GM12878 (cell line): ENCODE data around the gene RYK. TPM values are rescaled to one million over a fixed set of nuclear protein-coding genes. Genes with fewer than 3 reads are reported as not detected.
"Not testable (repeated sequence)": the region's sequence is repeated elsewhere in the genome, so short reads cannot be mapped to it uniquely, and the experiment has no call there.

Source experiments
- ATAC-seq: fragments of 200-7000 bp; cut with Tn5 transposase; 3 replicates; pipeline ENCODE4 v1.9.1; 2020; ENCODE audit warnings: mild to moderate bottlenecking, moderate library complexity
- BruUV-seq: library from RNA; stranded (reverse); fragments of 400-500 nt; replicated peaks from 2 replicates; lab custom pipeline; 2021; lab: Mats Ljungman, UMichigan
- CTCF ChIA-PET: fragments of 300-600 bp; sonication (Branson Sonifier 250); formaldehyde crosslinking; extraction: SDS; loops from one replicate; lab custom pipeline; 2021; ENCODE audit warnings: inconsistent platforms; lab: Yijun Ruan, JAX
- POLR2A ChIA-PET: fragments of 350-600 bp; formaldehyde crosslinking; extraction: SDS; loops from one replicate; lab custom pipeline; 2021; ENCODE audit warnings: inconsistent platforms; lab: Charles Lee
- RAD21 ChIA-PET: fragments of 300-600 bp; sonication (Branson Sonifier 250); formaldehyde crosslinking; loops from one replicate; lab custom pipeline; 2023; ENCODE audit warnings: antibody characterized with exemption; ENCODE audit not compliant: unreplicated experiment; lab: Charles Lee
- SMC1A ChIA-PET: fragments of 300-600 bp; sonication (Branson Sonifier 250); formaldehyde crosslinking; loops from one replicate; lab custom pipeline; 2023; ENCODE audit not compliant: unreplicated experiment, uncharacterized antibody; lab: Charles Lee
- DNase-seq: peaks from one replicate; pipeline ENCODE4 v3.0.0-alpha.2; 2011; ENCODE audit warnings: low read depth, low spot score
- FAIRE-seq: peaks from 3 replicates; lab custom pipeline; 2011; peaks lifted over from hg19 to GRCh38; lab: Jason Lieb, UNC
- H2AFZ ChIP-seq: 2 replicates; pipeline ENCODE4 v1.6.0; 2011; ENCODE audit warnings: low read depth, low read length, control low read depth; ENCODE audit not compliant: control insufficient read depth
- H3K27ac ChIP-seq: 2 replicates; pipeline ENCODE4 v1.5.1; 2011; ENCODE audit warnings: control low read depth; ENCODE audit not compliant: control insufficient read depth, insufficient read depth
- H3K27me3 ChIP-seq, 2 experiments: replicated peaks in 1 of 2; 2 replicates each; pipeline versions ENCODE4 v1.6.0 to v1.6.1; 2011; ENCODE audit warnings: low read length in 1 of 2; ENCODE audit not compliant: control insufficient read depth in 2 of 2, insufficient read depth in 2 of 2
- H3K36me3 ChIP-seq, 2 experiments: 2 replicates each; pipeline ENCODE4 v1.5.1; 2011; ENCODE audit warnings: low read length in 1 of 2; ENCODE audit not compliant: control insufficient read depth in 2 of 2, insufficient read depth in 2 of 2
- H3K4me1 ChIP-seq: 2 replicates; pipeline ENCODE4 v1.6.1; 2011; ENCODE audit warnings: mild to moderate bottlenecking, low read length, moderate library complexity, mixed read lengths; ENCODE audit not compliant: control insufficient read depth, insufficient read depth
- H3K4me2 ChIP-seq: 2 replicates; pipeline ENCODE4 v1.6.0; 2011; ENCODE audit warnings: control low read depth; ENCODE audit not compliant: control insufficient read depth, insufficient read depth
- H3K4me3 ChIP-seq: fragments of 200-600 bp; sonication (generic); 2 replicates; pipeline ENCODE4 v1.5.1; 2016
- H3K79me2 ChIP-seq: 2 replicates; pipeline ENCODE4 v1.6.0; 2011; ENCODE audit warnings: low read length; ENCODE audit not compliant: control insufficient read depth, insufficient read depth
- H3K9ac ChIP-seq: 2 replicates; pipeline ENCODE4 v1.8.0; 2011; ENCODE audit warnings: low read length, control low read depth, mixed read lengths; ENCODE audit not compliant: control insufficient read depth, insufficient read depth
- H3K9me3 ChIP-seq: replicated peaks from 3 replicates; pipeline ENCODE4 v1.5.1; 2011; ENCODE audit warnings: mild to moderate bottlenecking, low read length; ENCODE audit not compliant: control insufficient read depth, insufficient read depth
- H4K20me1 ChIP-seq: 2 replicates; pipeline ENCODE4 v1.6.0; 2011; ENCODE audit not compliant: control insufficient read depth, insufficient read depth
- NFYB ChIP-seq: IDR thresholded peaks from 2 replicates; pipeline ENCODE4 v1.6.1; 2011; ENCODE audit warnings: low read depth, mild to moderate bottlenecking, low read length, improper control_type of control experiment, moderate library complexity; ENCODE audit not compliant: insufficient read depth
- ZBTB4 ChIP-seq: fragments of 450-650 bp; formaldehyde crosslinking; IDR thresholded peaks from 2 replicates; pipeline ENCODE4 v1.4.0; 2022; ENCODE audit warnings: mild to moderate bottlenecking, moderate library complexity
- WGBS: methylation state at CpG from one replicate; pipeline ENCODE4 v1.1.6; 2016; ENCODE audit warnings: low lambda C conversion rate; ENCODE audit not compliant: insufficient replicate concordance, insufficient coverage; ENCODE audit errors: missing lambda C conversion rate; 5-methylcytosine and 5-hydroxymethylcytosine counted together
- in situ Hi-C: fragments of 300-500 bp; cut with MboI; formaldehyde crosslinking; loops from 9 replicates; pipeline ENCODE4 v1.14.3; 2018; ENCODE audit warnings: mixed read lengths
- intact Hi-C: fragments of 100-400 bp; cut with micrococcal nuclease; formaldehyde crosslinking; loops from one replicate; pipeline ENCODE4 v1.14.2; 2022; ENCODE audit not compliant: unreplicated experiment
- polyA plus RNA-seq, 11 experiments: library from polyadenylated mRNA; depleted of rRNA in 4 of 11; unstranded in 6 of 11; stranded (reverse) in 5 of 11; fragments of >200 nt; fragmentation: Nextera tagmentation in 4 of 11; fragmentation: Illumina TruSeq in 1 of 11; extraction: Ambion mirVana in 4 of 11; extraction: Trizol in 1 of 11; gene quantifications; 1 replicate in 1 of 11; 2 replicates in 10 of 11; pipeline versions ENCODE4 v1.2.1 to v1.2.3, GENCODE V29; 2011 to 2016; ENCODE audit warnings: inconsistent platforms in 2 of 11, missing spikeins in 2 of 11, low read depth in 1 of 11
- total RNA-seq, 4 experiments: library from RNA; depleted of rRNA in 3 of 4; stranded (reverse); fragments of >200 nt in 3 of 4; fragmentation: Illumina TruSeq in 1 of 4; extraction: Trizol in 1 of 4; gene quantifications; 2 replicates each; pipeline versions ENCODE4 v1.2.1 to v1.2.3, GENCODE V29; 2013 to 2021

Gene RYK
- total and polyA plus RNA-seq, 10 of the 15 experiments (the other 5 are each of a cell fraction or from before 2014, with no cell fraction given) = 2.0 to 25.1 (median 11.1) TPM

- TF ChIP-seq NFYB = peak; percentile 26; the same call in 1 of the 2 replicates
- in situ Hi-C loops = loop anchor here (25.0 kb wide), 1 partner anchor 1463 kb away; no protein-coding TSS in a partner anchor
- ChIA-PET SMC1A (interaction anchor here (1.2 to 1.3 kb wide), 3 partner anchors 8 to 13 kb away, joined by 3 to 5 read pairs (median 5); no protein-coding TSS in a partner anchor), RAD21 (interaction anchor here (0.7 to 3.0 kb wide), 3 partner anchors 12 to 25 kb away, joined by 3 to 13 read pairs (median 4); no protein-coding TSS in a partner anchor), CTCF (interaction anchor here (0.7 to 11.1 kb wide), 10 partner anchors 10 to 274 kb away, joined by 3 to 137 read pairs (median 4); no protein-coding TSS in a partner anchor)
- H3K9me3 ChIP-seq, H3K36me3 ChIP-seq, FAIRE-seq, H3K4me1 ChIP-seq, H3K4me3 ChIP-seq, DNase-seq, ATAC-seq, H2AFZ ChIP-seq, intact Hi-C loops, BruUV-seq, H3K4me2 ChIP-seq, H3K27ac ChIP-seq, H3K27me3 ChIP-seq, H3K79me2 ChIP-seq, H3K9ac ChIP-seq, H4K20me1 ChIP-seq, POLR2A ChIA-PET: not testable (repeated sequence)
- WGBS = 89% methylated on average over 7 of the region's 8 CpGs
Measured at GRCh38 chr3:134199880-134200279, 50.8 kb downstream of the RYK start.

DNA sequence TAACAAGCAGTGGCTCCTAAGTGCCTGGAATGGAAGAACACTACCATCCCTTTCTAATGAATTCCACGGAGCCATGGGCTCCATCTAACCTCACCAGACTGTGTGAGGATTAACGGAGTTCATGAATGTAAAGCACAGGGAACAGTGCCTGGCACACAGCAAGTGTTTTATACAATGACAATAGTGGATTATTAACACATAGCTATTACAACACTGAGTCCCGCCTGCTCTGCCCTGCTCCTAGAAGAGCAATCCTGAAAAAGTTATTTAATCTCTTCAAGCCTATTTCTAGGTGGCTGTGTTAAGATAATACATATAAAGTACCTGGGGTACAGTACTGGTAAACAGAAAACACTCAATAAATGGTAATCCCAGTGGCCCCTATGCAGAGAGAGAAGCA is 51.4 kb downstream of the RYK start:
- H3K36me3 ChIP-seq = no peaks in the 10 kb centered on the region; a peak in 2 of 4 replicates
- H3K79me2 ChIP-seq = no peaks in the 10 kb centered on the region
- WGBS = 66% methylated on average over 3 of the region's 3 CpGs
- TF ChIP-seq ZBTB4 (CRISPR knock-in tag) = no peak
- no peak overlapping the region for H3K4me2 ChIP-seq
- no peak overlapping the region for H3K4me3 ChIP-seq
- no peak overlapping the region for H2AFZ ChIP-seq
- ChIA-PET RAD21 (interaction anchor here (1.1 to 3.0 kb wide), 2 partner anchors 13 to 25 kb away, joined by 4 to 13 read pairs; no protein-coding TSS in a partner anchor), POLR2A (no interaction called here), CTCF (interaction anchor here (0.8 to 11.1 kb wide), 12 partner anchors 11 to 281 kb away, joined by 3 to 137 read pairs (median 4); no protein-coding TSS in a partner anchor), SMC1A (interaction anchor here (1.0 to 1.5 kb wide), 4 partner anchors 9 to 47 kb away, joined by 3 to 5 read pairs (median 4); no protein-coding TSS in a partner anchor)
- BruUV-seq = no TSS peak
- DNase-seq (no peak), ATAC-seq (no peak), FAIRE-seq (no peak)
- H3K9ac ChIP-seq = no peak overlapping the region
- no peak overlapping the region for H3K27ac ChIP-seq
- H4K20me1 ChIP-seq = no peaks in the 10 kb centered on the region
- H3K9me3 ChIP-seq = no peaks in the 10 kb centered on the region
- no peaks in the 10 kb centered on the region for H3K27me3 ChIP-seq
- H3K4me1 ChIP-seq = no peaks in the 10 kb centered on the region
- intact Hi-C loops (no loop called here), in situ Hi-C loops (no loop called here)
